Lower lobe of right lung (tissue), 2 donors: Measurements from ENCODE around the gene FAN1. TPM values are rescaled to one million over a fixed set of nuclear protein-coding genes. Genes with fewer than 3 reads are reported as not detected.

Source experiments
- ATAC-seq, 2 donors: fragments of 200-7000 bp; cut with Tn5 transposase; one replicate each; pipeline ENCODE4 v1.9.1; 2020 to 2022; ENCODE audit warnings: mild to moderate bottlenecking in 2 of 2, moderate library complexity in 2 of 2
- DNase-seq: peaks from one replicate; pipeline ENCODE4 v3.0.0-alpha.2; 2020
- H3K27ac ChIP-seq: fragments of 200-600 bp; one replicate; pipeline ENCODE4 v1.8.0; 2022
- H3K27me3 ChIP-seq: fragments of 200-600 bp; one replicate; pipeline ENCODE4 v1.8.0; 2022; ENCODE audit warnings: low read depth
- H3K36me3 ChIP-seq: fragments of 200-600 bp; one replicate; pipeline ENCODE4 v1.8.0; 2022; ENCODE audit warnings: mild to moderate bottlenecking
- H3K4me1 ChIP-seq: fragments of 200-600 bp; one replicate; pipeline ENCODE4 v1.8.0; 2022
- H3K4me3 ChIP-seq: fragments of 200-600 bp; one replicate; pipeline ENCODE4 v1.8.0; 2022; ENCODE audit warnings: mild to moderate bottlenecking
- H3K9me3 ChIP-seq: fragments of 200-600 bp; one replicate; pipeline ENCODE4 v1.8.0; 2022
- intact Hi-C: fragments of 100-400 bp; cut with DNase I; formaldehyde crosslinking; loops from one replicate; pipeline ENCODE4 v1.11.0; 2022
- total RNA-seq: library from RNA; stranded (reverse); fragmentation: NEBNext Ultra II Directional; extraction: Animal tissue kit (Norgen Biotek cat#: 25700); gene quantifications from one replicate; pipeline ENCODE4 v1.2.1, GENCODE V29; 2021
- TF ChIP-seq, protein P1 (sequence below): fragments of 200-600 bp; IDR thresholded peaks from one replicate; pipeline ENCODE4 v1.8.0; 2022; ENCODE audit warnings: antibody characterized with exemption, mild to moderate bottlenecking
- donor health status: DM: no; HTN: yes; CAD: no; lungs with severe emphysema.

FAN1 gene
- total RNA-seq, 1 donor from 2014 or later: 20.9 TPM

DNA sequence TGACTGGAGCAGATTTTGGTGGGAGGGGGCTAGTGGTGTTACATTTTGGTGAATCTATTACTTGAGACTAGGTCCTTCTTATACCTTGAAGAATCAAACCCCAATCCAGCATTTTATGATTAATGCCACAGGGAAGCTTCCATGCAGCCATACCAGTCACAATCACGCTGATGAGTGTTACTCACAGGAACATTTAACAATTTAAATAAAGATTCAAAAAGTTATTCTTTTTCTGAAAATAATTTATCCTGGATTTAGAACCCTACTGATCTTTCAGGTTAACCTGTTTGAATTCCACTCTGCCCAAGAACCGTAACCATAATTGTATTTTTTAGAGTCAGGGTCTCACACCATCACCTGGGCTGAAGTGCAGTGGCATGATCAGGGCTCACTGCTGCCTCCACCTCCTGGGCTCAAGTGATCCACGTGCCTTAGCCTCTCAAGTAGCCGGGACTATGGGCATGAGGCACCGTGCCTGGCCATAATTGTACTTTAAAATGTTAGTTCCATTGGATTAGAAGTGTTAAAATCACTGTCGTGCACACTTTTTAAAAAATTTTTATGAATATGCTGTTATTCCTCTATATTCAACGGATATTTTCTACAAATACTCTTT is 88.6 kb downstream of the FAN1 start:
- H3K27ac ChIP-seq: peak overlapping the region; percentile 96
- DNase-seq (peak; percentile 61), ATAC-seq (peak; percentile 50 to 54)
- intact Hi-C loops: loop anchor here (10.0 kb wide), 1 partner anchor 132 kb away; no protein-coding TSS in a partner anchor
- H3K4me3 ChIP-seq: peak overlapping the region; percentile 81
- peaks cover 37% of the 10 kb centered on the region for H3K4me1 ChIP-seq
- TF ChIP-seq, protein P1, sequence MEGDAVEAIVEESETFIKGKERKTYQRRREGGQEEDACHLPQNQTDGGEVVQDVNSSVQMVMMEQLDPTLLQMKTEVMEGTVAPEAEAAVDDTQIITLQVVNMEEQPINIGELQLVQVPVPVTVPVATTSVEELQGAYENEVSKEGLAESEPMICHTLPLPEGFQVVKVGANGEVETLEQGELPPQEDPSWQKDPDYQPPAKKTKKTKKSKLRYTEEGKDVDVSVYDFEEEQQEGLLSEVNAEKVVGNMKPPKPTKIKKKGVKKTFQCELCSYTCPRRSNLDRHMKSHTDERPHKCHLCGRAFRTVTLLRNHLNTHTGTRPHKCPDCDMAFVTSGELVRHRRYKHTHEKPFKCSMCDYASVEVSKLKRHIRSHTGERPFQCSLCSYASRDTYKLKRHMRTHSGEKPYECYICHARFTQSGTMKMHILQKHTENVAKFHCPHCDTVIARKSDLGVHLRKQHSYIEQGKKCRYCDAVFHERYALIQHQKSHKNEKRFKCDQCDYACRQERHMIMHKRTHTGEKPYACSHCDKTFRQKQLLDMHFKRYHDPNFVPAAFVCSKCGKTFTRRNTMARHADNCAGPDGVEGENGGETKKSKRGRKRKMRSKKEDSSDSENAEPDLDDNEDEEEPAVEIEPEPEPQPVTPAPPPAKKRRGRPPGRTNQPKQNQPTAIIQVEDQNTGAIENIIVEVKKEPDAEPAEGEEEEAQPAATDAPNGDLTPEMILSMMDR: no peak
- no peaks in the 10 kb centered on the region for H3K36me3 ChIP-seq
- H3K27me3 ChIP-seq: no peaks in the 10 kb centered on the region
- no peaks in the 10 kb centered on the region for H3K9me3 ChIP-seq

Other genes with a start within 250 kb of the FAN1 start
- gene MTMR10, start 87.7 kb downstream of the FAN1 start, total RNA-seq: 42.4 TPM
- not detected for gene TRPM1, start 197.8 kb downstream of the FAN1 start, total RNA-seq